GM19035 (cell line): ENCODE data around the gene ZNF507.
"Not testable (repeated sequence)": the region's sequence is repeated elsewhere in the genome, so short reads cannot be mapped to it uniquely, and the experiment has no call there.

Source experiments
- ATAC-seq: cut with Tn5 transposase; IDR thresholded peaks from one replicate; pipeline ENCODE4 v1.9.1; 2021; ENCODE audit not compliant: unreplicated experiment

Gene ZNF507

GRCh38 chr19:32406161-32407003, 61.0 kb downstream of the ZNF507 start:
- no peak for ATAC-seq

DNA sequence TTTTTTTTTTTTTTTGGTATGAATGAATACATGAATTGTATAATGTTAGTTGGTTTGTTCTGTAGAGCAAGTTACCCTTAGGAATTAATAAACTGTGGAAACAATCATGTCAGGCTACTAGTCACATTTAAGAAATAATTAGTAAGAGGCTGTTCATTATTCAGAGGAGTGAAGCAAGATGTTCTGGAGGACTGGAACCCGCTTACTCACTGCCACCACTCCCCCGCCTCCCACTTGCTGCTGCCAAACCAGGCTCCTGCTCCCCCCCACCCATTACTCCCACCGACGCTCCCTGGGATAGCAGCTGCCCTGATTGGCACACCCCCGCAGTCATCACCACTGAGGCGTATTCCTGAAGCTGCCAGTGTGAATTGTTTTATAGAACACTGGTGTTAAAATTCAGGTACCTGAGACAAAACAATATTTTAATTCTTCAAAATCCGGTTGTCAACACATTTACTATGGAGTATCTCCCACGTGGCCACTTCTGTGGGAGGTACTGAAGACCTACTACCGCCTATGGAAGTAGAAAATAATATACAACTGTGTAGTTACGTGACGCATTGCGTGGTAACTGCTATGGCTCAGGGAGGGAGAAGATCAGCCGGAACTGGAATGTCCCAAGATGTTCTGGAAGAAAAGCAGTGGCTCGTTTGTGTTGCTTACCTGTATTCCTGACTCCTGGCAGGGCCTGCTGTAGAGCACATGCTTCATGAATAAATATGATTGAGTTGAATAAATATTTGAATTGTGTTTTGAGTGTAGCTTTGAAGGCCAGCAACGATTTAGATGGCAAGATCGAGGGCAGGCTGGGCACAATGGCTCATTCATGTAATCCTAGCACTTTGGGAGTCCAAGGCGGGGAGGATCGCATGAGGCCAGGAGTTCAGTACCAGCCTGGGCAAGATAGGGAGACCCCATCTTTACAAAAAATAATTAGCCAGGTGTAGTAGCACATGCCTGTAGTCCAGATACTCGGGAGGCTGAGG, 61.9 kb downstream of the ZNF507 start:
- no peak for ATAC-seq

- no peak for ATAC-seq
Measured at GRCh38 chr19:32415246-32415645, 69.8 kb downstream of the ZNF507 start.

DNA sequence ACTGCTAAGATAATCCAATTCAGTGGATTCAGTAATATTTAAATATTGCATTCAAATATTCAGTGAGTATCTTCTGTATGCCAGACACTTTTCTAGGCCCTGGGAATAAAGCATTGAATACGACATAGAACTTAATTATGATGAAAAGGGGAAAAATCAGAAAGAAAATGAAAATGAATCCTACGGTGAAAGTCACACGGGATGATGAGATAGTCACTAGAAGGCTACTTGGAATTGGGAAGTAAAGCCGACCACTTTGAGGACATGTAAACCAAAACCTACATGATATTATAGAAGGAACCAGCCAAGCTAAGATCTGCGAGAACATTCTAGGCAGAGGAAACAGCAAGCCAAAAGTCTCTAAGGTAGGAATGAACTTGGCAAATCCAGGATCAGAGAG, 70.3 kb downstream of the ZNF507 start:
- ATAC-seq = no peak

DNA sequence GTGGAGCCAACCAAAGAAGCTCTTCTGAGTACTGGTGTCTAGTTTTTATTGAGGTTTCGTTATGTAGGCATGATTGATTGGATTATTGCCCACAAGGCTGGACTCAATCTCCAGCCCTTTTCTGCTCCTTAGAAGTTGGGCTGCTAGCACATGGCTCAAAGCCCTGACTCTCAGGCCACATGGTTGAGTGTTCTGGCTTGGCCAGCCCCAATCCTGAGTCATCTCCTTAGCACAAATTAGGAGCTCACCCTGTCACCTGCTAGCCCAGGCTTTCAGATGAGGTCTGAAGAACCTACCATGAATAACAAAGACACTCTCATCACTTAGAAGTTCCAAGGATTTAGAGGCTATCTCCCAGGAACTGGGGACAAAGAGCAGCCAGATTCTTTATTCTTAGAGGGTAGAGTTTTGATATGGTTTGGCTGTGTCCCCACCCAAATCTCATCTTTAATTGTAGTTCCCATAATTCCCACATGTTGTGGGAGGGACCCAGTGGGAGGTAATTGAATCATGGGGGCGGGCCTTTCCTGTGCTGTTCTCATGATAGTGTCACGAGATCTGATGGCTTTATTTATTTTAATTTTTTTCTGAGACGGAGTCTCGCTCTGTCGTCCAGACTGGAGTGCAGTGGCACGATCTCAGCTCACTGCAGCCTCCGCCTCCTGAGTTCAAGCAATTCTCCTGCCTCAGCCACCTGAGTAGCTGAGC, 71.5 kb downstream of the ZNF507 start:
- ATAC-seq = no peak

DNA sequence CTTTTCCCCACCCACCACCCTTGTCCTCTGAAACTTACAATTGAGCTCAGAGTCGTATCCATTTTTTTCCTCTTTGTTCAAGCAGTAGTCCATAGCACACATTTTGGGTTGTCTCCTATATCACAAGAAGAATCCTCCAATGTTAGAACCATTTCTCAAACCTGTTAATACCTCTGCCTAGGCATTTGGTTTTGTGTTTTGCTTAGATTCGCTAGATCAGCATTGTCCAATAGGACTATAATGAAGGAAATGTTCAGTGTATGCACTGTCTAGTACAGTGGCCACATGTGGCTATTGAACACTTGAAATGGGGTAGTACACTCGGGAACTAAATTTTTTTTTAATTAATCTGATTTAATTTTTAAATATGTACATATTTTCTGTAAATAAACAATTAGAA, 72.7 kb downstream of the ZNF507 start:
- ATAC-seq = no peak

DNA sequence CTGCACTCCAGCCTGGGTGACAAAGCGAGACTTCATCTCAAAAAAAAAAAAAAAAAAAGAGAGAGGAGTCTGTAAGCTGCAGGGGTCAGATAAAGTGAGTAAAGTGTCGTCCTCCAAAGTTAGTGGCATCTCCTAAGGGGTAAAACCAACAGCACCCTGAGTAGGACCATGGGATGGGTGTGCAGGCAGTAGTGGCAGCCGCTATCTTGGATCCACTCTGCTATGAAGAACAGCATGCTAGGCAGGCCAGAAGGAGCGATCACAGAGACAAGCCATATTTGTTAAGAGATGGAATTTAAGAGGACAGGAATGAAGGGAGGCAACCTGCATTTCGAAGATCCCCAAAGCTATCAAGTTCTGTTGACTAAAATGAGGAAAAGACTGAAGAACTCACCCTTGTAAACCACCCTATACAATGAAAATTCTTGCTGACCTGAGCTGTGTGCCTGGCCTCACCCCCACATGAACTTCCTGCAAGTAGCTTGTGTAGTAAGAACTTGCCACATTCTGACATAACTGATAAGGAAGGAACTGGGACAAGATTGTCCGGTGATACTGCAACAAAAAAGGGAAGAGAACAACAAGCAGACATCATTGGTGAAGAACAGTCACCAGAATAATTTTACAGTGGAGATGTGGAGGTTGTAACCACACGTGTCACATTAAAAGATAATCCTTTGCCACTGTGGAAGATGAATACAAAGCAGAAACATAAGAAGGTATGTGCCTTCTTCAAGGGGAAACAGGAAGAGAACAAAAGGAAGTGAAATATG, 76.4 kb downstream of the ZNF507 start:
- no peak for ATAC-seq

DNA sequence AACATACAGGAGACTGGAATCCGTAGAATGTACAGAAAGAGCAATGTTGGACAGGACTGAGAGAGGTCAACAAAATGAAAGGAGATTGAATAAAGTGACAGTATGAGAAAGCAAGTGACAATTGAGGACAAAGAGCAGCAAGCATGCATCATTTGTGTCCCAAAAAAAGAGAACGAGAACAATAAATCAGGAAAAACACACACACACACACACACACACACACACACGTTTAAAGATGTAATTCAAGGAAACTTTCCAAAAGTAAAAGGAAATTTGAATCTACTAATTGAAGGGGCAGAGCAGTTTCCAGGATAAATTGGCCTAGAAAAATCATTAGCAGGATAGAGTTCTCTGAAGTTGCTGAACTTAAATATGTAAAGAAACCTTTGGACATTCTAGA, 77.0 kb downstream of the ZNF507 start:
- no peak for ATAC-seq

GRCh38 chr19:32423944-32424343, 78.5 kb downstream of the ZNF507 start:
- ATAC-seq = not testable (repeated sequence)

DNA sequence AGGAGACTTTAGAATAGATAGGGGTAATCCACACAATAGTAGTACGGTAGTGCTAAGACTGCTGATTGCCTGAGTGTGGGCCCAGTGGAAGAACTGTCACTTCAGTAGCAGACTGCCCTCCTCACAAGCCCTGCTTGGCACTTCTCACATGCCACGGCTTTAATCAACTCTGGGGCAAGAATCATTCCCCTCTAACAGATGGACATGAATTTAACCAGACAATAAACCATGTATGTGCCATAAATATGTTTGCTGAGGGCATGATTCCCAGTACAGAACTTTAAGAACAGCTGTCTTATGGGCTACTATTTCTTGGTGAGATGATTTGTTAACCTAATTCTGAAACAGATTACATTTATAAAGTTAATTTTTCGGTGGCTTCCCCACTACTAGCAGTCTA, 82.1 kb downstream of the ZNF507 start:
- no peak for ATAC-seq

DNA sequence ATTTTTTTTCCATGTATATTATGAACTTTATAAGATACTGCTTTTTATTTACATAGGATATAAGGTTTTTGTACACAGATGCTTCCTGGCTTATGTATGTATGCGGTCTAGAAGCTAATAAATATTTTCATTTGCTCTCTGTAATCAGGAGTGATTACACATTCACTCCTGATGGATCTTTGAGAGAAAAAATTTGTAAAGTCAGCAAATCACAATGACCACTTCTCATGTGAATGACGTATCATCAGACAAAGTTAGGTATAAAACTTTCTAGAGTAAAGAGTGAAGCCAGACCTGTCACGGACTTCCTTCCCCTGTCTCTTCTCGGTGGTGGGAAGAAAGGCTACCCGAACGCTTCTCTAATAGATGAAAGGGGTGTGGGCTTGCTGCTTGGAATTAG, 91.3 kb downstream of the ZNF507 start:
- no peak for ATAC-seq

DNA sequence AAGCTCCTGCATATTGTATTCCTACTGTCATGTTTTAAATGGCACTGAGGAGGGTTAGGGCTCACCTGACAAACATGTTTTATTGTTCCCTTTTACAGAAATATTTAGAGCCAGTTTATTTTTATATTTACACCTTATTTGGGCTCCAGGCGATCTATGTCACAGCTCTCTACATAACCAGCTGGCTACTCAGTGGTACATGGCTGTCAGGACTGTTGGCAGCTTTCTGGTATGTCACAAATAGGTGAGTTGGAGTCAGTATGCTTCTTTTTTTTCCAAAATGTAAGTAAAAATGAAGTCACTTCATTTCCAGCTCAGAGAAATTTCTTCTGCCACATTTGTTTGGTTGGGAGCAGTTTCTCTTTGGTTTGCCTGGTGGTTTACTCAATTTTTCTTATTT, 91.7 kb downstream of the ZNF507 start:
- ATAC-seq = no peak
